ENCODE data around the gene SLC25A39.

Gene SLC25A39

GRCh38 chr17:44310188-44310587 lies 14.4 kb downstream of the SLC25A39 start:
- no peak overlapping the region for H3K4me3 ChIP-seq (ENCODE audit: extremely low read depth, insufficient read depth, low read length, poor library complexity, severe bottlenecking)
- WGBS, 2 experiments (ENCODE audit: insufficient coverage in 2 of 2), result 75 to 85% methylated on average over 1 to 2 of the region's 2 CpGs
- peaks cover 6% of the 10 kb centered on the region for H3K4me1 ChIP-seq (ENCODE audit: control insufficient read depth, insufficient read depth, low read length, poor library complexity, severe bottlenecking)
- H3K9me3 ChIP-seq (ENCODE audit: control insufficient read depth, low read length), result no peaks in the 10 kb centered on the region
- no peak overlapping the region for H3K27ac ChIP-seq (ENCODE audit: low read depth, low read length, severe bottlenecking)
- H3K36me3 ChIP-seq (ENCODE audit: control insufficient read depth, insufficient read depth, low read length), result no peaks in the 10 kb centered on the region

DNA sequence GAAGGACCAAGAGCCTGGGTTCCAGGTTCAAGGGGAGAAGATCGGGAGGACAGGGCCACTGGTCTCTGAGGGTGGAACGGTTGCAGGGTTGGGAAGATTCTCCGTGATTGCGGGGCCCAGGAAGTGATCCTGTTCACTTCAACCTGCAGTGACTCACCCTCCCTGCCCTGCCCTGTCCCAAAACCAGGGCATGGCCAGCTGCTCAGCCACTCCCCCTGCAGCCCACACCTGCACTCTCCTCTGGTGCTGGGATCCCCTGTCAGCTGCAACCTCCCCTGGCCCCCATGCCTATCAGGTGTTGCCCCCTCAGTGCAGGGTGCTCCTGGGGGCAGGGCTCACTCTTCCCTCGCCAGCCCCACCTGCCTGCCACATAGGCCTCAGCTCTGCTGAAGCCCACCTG lies 15.2 kb downstream of the SLC25A39 start:
- H3K36me3 ChIP-seq (ENCODE audit: control insufficient read depth, insufficient read depth, low read length), result no peaks in the 10 kb centered on the region
- no peak overlapping the region for H3K4me3 ChIP-seq (ENCODE audit: extremely low read depth, insufficient read depth, low read length, poor library complexity, severe bottlenecking)
- peaks cover 6% of the 10 kb centered on the region for H3K4me1 ChIP-seq (ENCODE audit: control insufficient read depth, insufficient read depth, low read length, poor library complexity, severe bottlenecking)
- H3K27ac ChIP-seq (ENCODE audit: low read depth, low read length, severe bottlenecking), result no peak overlapping the region
- H3K9me3 ChIP-seq (ENCODE audit: control insufficient read depth, low read length), result no peaks in the 10 kb centered on the region
- WGBS, 2 experiments (ENCODE audit: insufficient coverage in 2 of 2), result 57 to 67% methylated on average over 2 to 3 of the region's 5 CpGs

DNA sequence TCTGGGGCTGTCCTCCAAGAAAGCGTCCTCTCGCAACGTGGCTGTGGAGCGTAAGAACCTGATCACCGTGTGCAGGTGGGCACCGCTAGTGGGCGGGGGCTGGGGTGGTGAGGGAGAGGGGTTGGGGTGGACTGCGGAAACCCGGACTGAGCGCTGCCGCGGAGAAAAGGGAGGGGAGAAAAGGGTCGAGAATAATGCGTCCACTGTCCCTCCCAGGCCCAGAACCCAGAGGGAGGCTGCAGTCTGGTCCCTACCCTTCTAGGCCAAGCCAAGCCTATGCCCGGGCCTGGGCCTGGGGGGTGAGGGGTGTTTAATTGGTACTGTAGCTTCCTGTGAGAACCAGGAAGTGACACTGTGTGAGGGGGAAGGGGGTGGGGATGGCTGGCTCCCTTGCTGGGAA lies 15.8 kb downstream of the SLC25A39 start:
- no peaks in the 10 kb centered on the region for H3K36me3 ChIP-seq (ENCODE audit: control insufficient read depth, insufficient read depth, low read length)
- H3K9me3 ChIP-seq (ENCODE audit: control insufficient read depth, low read length), result no peaks in the 10 kb centered on the region
- WGBS, 2 experiments (ENCODE audit: insufficient coverage in 2 of 2), result 7 to 19% methylated on average over 6 to 12 of the region's 15 CpGs
- no peak overlapping the region for H3K27ac ChIP-seq (ENCODE audit: low read depth, low read length, severe bottlenecking)
- H3K4me1 ChIP-seq (ENCODE audit: control insufficient read depth, insufficient read depth, low read length, poor library complexity, severe bottlenecking), result peaks cover 6% of the 10 kb centered on the region
- H3K4me3 ChIP-seq (ENCODE audit: extremely low read depth, insufficient read depth, low read length, poor library complexity, severe bottlenecking), result peak overlapping the region; percentile 38

- H3K4me3 ChIP-seq (ENCODE audit: extremely low read depth, insufficient read depth, low read length, poor library complexity, severe bottlenecking), result peak within 1 kb of the TSS; percentile 38
- no peaks in the 10 kb centered on the region for H3K9me3 ChIP-seq (ENCODE audit: control insufficient read depth, low read length)
- 0 to 1% methylated on average over 10 to 22 of the region's 39 CpGs for WGBS, 2 experiments (ENCODE audit: insufficient coverage in 2 of 2)
- no peak within 1 kb of the TSS for H3K27ac ChIP-seq (ENCODE audit: low read depth, low read length, severe bottlenecking)
- H3K36me3 ChIP-seq (ENCODE audit: control insufficient read depth, insufficient read depth, low read length), result no peaks in the 10 kb centered on the region
- peaks cover 6% of the 10 kb centered on the region for H3K4me1 ChIP-seq (ENCODE audit: control insufficient read depth, insufficient read depth, low read length, poor library complexity, severe bottlenecking)
Observed at GRCh38 chr17:44308320-44308818, 16.3 kb downstream of the SLC25A39 start, which contains the start of gene RUNDC3A. Gene RUNDC3A (plus strand): TSS chr17:44308601. CDS start chr17:44308833, 232 bp downstream.

DNA sequence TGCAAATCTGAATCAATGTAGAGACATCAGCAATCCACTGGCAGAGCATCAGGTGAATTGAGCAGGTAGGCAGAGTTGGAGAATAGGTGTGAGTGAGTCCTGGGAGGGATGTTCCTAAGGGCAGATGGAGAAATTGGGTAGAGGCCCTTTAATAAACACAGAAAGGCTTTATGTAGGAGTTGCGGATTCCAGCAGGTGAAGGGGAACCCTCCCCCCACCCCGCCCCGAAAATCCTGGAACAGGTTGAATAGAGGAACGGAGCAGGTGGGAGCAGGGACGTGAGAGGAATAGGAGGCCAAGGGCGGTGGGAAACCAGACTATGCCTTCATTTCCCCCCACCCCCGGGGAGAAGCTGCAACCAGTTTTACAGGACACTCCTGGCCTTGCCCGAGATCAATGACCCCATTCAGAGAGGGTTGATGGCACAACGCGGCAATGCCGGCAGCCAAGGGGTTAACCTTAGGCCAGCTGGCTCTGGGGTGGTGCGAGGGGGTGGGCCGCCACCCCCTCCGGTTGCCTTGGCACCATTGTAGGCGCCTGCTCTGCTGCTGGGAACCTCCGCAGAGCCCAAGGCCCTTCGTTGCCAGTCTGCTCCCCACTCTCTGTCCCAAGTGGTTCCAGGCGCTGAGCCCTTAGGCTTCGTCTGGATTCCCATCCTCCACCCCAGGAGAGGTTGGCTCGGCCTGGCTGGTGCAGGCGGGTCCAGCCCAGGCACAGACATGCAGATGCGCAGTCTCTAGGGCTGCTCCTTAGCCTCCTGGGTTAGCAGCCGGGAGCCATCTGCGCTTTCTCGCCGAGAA lies 17.0 kb downstream of the SLC25A39 start:
- no peaks in the 10 kb centered on the region for H3K9me3 ChIP-seq (ENCODE audit: control insufficient read depth, low read length)
- 1 to 2% methylated on average over 11 to 17 of the region's 26 CpGs for WGBS, 2 experiments (ENCODE audit: insufficient coverage in 2 of 2)
- peaks cover 6% of the 10 kb centered on the region for H3K4me1 ChIP-seq (ENCODE audit: control insufficient read depth, insufficient read depth, low read length, poor library complexity, severe bottlenecking)
- no peak overlapping the region for H3K27ac ChIP-seq (ENCODE audit: low read depth, low read length, severe bottlenecking)
- no peaks in the 10 kb centered on the region for H3K36me3 ChIP-seq (ENCODE audit: control insufficient read depth, insufficient read depth, low read length)
- H3K4me3 ChIP-seq (ENCODE audit: extremely low read depth, insufficient read depth, low read length, poor library complexity, severe bottlenecking), result peak overlapping the region; percentile 38

GRCh38 chr17:44304651-44305050 lies 20.0 kb downstream of the SLC25A39 start:
- Histone ChIP-seq H3K4me3 (ENCODE audit: extremely low read depth, insufficient read depth, low read length, poor library complexity, severe bottlenecking) (no peak overlapping the region), H3K9me3 (ENCODE audit: control insufficient read depth, low read length) (no peaks in the 10 kb centered on the region), H3K36me3 (ENCODE audit: control insufficient read depth, insufficient read depth, low read length) (no peaks in the 10 kb centered on the region), H3K4me1 (ENCODE audit: control insufficient read depth, insufficient read depth, low read length, poor library complexity, severe bottlenecking) (peaks cover 6% of the 10 kb centered on the region), H3K27ac (ENCODE audit: low read depth, low read length, severe bottlenecking) (no peak overlapping the region)

DNA sequence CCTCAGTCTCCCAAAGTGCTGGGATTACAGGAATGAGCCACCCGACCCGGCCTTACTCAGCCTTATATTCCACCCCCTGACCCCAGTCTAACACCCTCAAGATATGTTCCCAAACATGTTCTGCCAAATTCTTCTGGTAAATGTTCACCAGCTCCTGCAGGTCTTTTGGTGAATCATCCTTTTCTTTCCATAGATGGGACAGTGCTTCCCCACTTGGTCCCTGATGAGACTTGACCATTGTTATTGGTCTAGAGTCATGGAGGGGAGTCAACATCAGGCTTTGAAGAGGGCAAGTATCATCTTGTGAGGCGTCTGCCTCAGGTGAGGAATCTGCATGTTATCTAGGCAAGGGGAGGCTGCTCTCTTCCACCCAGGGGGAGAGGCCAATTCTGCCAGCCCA lies 26.6 kb downstream of the SLC25A39 start:
- H3K27ac ChIP-seq (ENCODE audit: low read depth, low read length, severe bottlenecking), result no peak overlapping the region
- no peak overlapping the region for H3K4me3 ChIP-seq (ENCODE audit: extremely low read depth, insufficient read depth, low read length, poor library complexity, severe bottlenecking)
- H3K36me3 ChIP-seq (ENCODE audit: control insufficient read depth, insufficient read depth, low read length), result no peaks in the 10 kb centered on the region
- WGBS, 2 experiments (ENCODE audit: insufficient coverage in 2 of 2), result 83 to 94% methylated on average over 2 to 3 of the region's 3 CpGs
- no peaks in the 10 kb centered on the region for H3K4me1 ChIP-seq (ENCODE audit: control insufficient read depth, insufficient read depth, low read length, poor library complexity, severe bottlenecking)
- no peaks in the 10 kb centered on the region for H3K9me3 ChIP-seq (ENCODE audit: control insufficient read depth, low read length)

DNA sequence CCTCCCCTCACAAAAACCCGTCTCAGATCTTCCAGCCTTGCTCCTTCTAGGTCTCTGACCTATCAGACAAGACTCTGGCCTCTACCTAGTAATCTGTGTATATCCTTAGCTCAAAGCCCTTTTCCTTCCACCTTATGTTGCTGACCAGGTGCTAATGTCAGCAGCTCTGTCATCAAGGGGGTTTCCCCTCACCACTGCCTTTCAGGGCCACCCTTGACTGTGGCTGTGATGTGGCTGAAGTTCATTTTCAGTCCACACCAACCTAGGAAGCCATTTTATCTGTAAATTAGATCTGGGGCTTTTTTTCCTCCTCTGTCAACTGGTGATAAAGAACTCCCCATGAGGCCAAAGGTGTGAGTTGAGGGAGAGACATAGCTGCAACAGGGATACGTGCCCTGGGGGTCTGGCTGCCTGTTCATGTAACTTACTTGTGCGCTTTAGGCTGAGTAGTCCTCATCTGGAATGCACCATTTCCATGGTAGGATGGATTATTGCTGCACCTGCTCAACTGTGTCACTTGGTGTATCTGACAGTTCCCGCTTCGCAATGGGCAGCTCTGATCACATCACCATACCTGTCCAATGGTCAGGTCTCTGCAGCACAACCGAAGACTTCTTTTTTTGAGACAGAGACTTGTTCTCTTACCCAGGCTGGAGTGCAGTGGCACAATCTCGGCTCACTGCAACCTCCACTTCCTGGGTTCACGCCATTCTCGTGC lies 31.0 kb downstream of the SLC25A39 start:
- Histone ChIP-seq H3K36me3 (ENCODE audit: control insufficient read depth, insufficient read depth, low read length) (no peaks in the 10 kb centered on the region), H3K9me3 (ENCODE audit: control insufficient read depth, low read length) (no peaks in the 10 kb centered on the region), H3K4me1 (ENCODE audit: control insufficient read depth, insufficient read depth, low read length, poor library complexity, severe bottlenecking) (no peaks in the 10 kb centered on the region), H3K4me3 (ENCODE audit: extremely low read depth, insufficient read depth, low read length, poor library complexity, severe bottlenecking) (no peak overlapping the region), H3K27ac (ENCODE audit: low read depth, low read length, severe bottlenecking) (no peak overlapping the region)
- 86 to 88% methylated on average over 8 of the region's 9 CpGs for WGBS, 2 experiments (ENCODE audit: insufficient coverage in 2 of 2)

- Histone ChIP-seq H3K4me1 (ENCODE audit: control insufficient read depth, insufficient read depth, low read length, poor library complexity, severe bottlenecking) (no peaks in the 10 kb centered on the region), H3K27ac (ENCODE audit: low read depth, low read length, severe bottlenecking) (no peak overlapping the region), H3K36me3 (ENCODE audit: control insufficient read depth, insufficient read depth, low read length) (no peaks in the 10 kb centered on the region), H3K4me3 (ENCODE audit: extremely low read depth, insufficient read depth, low read length, poor library complexity, severe bottlenecking) (no peak overlapping the region), H3K9me3 (ENCODE audit: control insufficient read depth, low read length) (no peaks in the 10 kb centered on the region)
- WGBS, 2 experiments (ENCODE audit: insufficient coverage in 2 of 2), result 83 to 88% methylated on average over 8 of the region's 8 CpGs
Observed at GRCh38 chr17:44287651-44288050, 37.0 kb downstream of the SLC25A39 start.

DNA sequence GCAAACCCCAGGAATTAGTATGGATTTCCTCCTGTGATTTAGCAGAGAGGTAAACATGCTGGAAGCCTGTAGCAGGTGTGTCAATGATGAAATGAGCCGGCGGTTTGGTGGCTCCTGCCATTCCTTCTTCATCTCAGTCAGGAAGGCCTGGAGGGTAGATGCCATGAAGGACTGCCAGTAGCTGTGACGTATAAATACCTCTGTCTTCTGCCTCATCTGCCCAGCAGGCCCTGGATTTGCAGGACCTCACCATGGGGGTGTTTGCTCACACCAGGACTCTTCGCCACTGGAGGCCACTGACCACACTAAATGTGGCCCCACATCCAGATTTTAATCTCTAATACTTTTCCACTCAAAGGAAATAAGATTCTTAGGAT lies 40.6 kb downstream of the SLC25A39 start:
- H3K4me3 ChIP-seq (ENCODE audit: extremely low read depth, insufficient read depth, low read length, poor library complexity, severe bottlenecking), result no peak overlapping the region
- peaks cover 4% of the 10 kb centered on the region for H3K4me1 ChIP-seq (ENCODE audit: control insufficient read depth, insufficient read depth, low read length, poor library complexity, severe bottlenecking)
- WGBS, 2 experiments (ENCODE audit: insufficient coverage in 2 of 2), result 95 to 97% methylated on average over 3 of the region's 4 CpGs
- no peaks in the 10 kb centered on the region for H3K9me3 ChIP-seq (ENCODE audit: control insufficient read depth, low read length)
- no peak overlapping the region for H3K27ac ChIP-seq (ENCODE audit: low read depth, low read length, severe bottlenecking)
- H3K36me3 ChIP-seq (ENCODE audit: control insufficient read depth, insufficient read depth, low read length), result no peaks in the 10 kb centered on the region
